GM19395 (cell line): ENCODE measurements around the gene MIEF2.
A peak's percentile ranks its signal among the peaks of the same experiment; 100 is the strongest.

Experiments
- ATAC-seq: cut with Tn5 transposase; IDR thresholded peaks from one replicate; pipeline ENCODE4 v1.9.1; 2021; ENCODE audit warnings: mild to moderate bottlenecking, moderate library complexity; ENCODE audit not compliant: unreplicated experiment

Gene MIEF2

DNA sequence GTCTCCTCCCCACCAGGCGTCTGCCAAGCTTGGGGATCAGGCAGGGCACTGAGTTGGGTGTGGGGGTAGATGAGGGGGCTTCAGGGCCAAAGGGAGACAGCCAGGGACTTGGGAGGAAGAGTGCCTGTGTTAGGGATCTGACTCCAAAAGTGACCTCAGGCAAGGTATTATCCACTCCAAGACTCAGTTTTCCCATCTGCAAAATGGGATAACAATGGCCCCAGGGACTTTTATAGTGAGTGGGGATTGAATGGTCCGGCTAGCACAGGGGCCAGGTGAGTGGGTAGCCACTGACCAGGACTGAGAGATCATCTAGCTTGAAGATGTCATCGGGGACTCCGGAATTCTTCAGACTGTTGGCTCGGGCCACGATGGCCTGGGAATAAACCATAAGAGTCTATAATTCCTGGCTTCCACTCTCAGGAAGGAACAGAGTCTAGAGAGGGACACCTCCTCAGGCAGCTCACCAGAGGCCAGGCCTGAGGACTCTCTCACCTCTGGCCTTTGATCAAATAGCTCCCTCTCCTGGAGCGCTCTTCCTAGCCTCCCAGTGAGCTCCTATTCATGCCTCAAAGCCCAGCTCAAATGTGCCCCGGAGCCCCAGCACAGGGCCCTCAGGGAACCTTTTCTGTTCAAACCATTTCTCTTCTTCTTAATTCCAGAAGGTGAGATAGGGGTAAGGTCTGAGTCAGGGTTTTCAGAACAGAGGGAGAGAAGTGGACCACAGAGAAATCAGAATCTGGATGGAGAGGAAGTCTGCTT lies 5.4 kb upstream of the MIEF2 start:
- ATAC-seq = no peak

DNA sequence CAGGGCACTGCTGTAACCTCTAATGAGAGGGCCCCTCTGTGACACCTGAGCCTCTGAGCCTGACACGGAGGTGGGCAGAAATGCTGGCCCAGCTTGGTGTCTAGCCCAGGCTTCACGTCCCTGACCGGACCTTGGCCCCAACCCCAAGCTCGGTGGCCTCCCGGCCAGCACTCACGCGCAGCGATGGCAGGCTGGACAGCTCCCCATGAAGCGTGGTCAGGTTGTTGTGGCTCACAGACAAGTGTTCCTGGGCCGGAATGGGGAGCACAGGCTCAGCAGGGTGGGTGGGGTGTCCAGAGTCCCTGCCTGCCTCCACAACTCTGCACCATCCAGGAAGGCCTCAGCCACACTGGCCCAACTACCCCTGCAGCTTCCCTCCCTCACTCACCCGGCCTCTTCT lies 4.1 kb upstream of the MIEF2 start:
- ATAC-seq = no peak

DNA sequence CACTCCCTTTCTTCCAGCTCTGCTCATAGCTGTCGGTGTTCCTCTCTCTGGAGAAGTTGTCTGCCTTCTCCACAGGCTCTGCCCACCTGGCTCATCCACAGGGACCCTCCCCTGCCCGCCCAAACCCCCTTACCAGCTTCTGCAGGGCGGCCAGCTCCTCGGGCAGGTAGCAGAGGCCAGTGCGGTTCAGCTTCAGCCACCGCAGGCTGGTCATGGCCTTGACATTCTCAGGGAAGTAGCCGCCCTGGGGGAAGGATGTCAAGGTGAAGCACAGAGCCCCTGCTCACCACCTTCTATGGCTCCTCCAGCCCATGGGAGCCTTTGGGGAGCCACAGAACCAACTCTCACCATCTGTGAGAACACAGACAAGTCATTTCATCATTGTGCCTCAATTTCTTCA lies 3.7 kb upstream of the MIEF2 start:
- ATAC-seq = no peak

DNA sequence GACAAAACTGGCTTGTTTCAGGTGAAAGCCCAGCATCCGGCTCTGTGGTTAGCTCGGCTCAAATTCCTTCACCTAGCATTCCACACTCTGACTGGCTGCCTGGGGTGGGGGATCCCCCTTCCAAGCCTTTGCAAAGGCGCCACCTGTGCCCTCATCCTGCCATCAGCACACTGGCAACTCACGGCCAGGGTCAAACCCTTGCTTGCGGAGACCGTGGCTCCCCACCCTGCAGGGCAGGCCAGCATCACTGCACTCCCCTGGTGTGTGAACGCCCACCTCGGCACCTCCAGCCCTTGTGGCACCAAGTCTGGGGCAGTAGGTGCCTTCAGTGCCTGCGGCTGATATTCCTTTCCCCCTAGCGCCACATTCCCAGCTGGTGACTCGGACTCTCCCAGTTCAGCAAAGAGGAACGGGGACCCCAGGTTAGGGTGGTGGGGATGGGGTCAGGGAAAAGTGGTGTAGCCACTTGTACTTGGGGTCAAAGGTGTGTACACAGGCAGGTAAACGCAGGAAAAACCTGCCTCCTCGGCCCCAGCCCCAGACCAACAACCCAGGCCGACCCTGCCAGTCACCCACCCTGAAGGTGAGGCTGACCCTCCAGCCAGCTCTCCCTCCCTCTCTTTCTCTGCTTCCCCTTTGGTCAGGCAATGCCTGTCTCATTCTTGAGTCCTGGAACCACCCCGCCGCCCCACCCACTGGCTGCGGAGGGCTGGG lies 3.0 kb upstream of the MIEF2 start:
- ATAC-seq = no peak

DNA sequence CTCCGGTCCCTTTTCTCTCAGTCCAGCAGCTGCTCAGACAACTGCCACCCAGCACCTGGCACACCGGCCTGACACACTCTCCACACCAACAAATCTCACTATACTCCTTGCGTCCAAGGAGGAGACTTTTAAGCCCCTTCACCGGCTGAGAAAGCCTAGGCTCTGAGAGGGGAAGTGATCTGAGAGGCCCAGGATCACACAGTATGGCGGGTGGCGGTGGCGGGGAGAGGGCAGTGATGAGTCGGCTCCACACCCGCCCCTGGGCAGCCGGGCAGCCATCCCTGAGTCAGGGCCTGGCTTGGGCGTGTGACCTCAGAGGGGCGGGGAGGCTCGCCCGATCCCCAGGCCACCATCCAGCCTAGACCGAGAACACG lies 2.5 kb upstream of the MIEF2 start:
- ATAC-seq = peak; percentile 36

DNA sequence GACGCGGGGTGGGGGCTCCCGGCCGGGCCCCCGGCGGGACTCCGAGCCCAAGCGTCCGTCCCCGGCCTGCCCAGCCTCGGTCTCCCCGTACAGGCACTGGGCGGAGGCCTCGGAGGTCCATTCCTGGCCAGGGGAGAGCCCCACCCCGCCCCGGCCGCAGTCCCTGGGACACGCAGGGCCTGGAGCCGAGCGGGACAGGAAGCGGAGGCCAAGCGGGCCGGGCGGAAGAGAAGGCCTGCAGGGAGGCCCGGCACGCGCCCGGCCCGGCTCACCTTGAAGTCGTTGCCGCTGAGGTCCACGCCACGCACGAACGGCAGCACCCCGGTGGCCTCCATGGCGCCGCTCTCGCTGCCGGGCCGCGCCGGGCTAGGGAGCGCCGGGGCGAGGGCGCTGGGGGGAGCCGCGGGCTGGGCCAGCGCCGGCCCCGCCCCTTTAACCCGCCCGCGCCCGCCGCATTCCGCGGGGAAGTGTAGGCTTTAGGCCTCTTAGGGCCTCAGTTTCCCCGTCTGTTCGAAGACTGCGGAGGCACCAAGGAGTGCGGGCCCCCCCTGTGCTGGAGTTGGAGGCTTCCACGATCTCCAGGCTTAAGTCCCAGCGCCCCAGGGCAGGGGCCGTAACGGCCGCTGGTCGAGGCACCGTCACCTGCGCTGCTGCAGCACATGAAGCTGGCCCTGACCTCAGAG lies 2.0 kb upstream of the MIEF2 start, which contains the start of gene FLII:
FLII (minus strand) TSS at position 383 of the 683 bp plus-strand sequence; CDS start at position 335, 48 bp downstream.
- no peak for ATAC-seq

DNA sequence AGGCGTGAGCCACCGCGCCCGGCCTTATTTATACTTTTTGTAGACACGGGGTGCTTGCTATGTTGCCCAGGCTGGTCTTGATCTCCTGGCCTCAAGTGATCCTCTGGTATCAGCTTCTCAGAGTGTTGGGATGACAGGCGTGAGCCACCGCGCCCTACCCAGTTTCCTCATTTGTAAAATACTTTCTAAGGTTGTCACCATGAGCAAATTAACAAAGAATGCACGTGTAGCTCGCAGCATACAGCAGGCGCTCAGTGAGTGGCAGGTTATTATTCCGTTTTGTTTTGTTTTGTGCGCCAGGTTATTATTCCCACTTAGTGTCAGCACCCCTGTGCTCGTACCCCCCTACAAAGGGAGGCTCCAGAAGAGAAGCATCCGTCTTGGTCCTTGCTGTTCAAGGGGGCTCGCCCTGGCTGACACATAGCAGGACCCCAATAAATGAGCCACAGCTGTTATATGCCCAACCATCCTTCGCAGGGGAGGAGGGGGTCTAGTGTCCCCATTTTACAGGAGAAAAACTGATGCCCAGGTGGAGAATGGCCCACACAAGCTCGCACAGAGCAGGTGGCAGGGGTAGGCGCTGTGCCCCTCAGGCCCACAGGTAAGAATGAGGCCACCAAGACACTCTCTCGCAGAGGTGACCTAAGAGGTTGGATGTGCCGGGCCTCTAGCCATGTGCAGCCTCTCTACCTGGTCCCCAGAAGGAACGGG lies 686 bp upstream of the MIEF2 start:
- no peak for ATAC-seq

DNA sequence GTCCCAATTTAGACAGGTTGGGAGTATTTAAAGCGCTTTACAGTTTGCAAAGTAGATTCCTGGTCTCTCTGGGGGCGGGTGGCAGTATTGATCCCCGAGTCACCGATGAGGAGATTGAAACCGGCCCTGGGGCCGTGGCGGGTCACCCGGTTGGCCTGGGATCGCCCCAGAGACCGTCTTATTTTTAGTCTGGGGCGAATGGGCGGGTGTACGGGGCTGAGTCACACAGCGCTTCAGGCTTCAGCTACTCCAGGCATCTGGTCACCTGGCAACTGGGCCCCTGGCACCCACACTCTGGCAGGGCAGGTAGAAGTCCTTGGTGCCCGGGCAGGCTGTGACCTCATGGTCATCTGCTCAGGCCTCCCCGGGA lies 669 bp downstream of the MIEF2 start:
- ATAC-seq = no peak

DNA sequence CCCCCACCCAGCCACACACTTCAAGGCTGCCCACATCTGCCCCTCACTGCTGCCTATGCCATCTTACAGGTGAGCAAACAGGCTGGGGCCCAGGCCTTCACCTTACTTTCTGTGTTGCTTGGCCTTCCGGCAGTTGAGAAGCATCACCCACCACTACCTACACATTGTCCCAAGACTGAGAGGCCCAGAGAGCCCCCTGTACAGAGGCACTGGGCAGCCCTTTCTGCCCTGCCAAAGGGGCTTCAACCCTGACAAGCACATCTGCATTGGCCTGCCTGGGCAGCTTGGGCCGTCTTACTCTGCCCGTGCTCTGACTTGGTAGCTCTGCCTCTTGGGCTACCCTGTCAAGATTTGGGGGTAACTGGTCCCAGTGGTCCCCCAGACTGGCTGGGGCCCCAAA lies 1.2 kb downstream of the MIEF2 start:
- ATAC-seq = no peak

DNA sequence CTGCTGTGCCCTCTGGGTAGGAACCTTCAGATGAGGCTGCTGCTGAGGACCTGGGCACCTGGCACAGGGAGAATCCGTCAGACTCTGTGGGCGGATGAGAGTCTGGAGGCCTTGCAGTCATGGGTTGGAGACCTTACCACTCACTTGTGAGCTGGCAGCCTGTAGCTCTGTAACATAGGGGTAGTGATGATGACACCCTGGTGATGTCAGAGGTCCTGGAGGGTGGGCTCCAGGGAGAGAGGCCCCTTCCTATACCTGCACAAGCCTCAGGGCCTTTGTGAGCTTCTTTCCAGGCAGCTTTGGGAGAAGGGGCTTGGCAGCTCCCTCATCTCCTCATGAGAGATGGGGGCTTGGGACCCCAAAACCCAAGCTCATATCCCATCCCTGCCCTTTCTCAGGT lies 1.6 kb downstream of the MIEF2 start:
- ATAC-seq = no peak

DNA sequence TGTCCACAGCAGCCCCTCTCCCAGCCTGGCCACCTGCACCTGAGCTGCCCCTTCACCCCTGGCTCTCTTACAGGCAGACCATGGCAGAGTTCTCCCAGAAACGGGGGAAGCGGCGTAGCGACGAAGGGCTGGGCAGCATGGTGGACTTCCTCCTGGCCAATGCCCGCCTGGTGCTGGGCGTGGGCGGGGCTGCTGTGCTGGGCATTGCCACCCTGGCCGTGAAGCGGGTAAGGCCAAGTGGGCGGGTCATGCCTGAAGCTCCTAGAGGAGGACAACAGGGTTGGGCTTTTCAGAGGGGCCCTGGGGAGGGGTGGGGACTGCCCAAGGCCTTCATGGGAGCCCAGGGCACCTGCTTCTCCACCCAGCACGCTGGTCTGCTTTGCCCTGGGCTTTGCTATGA lies 2.2 kb downstream of the MIEF2 start:
- ATAC-seq = no peak

DNA sequence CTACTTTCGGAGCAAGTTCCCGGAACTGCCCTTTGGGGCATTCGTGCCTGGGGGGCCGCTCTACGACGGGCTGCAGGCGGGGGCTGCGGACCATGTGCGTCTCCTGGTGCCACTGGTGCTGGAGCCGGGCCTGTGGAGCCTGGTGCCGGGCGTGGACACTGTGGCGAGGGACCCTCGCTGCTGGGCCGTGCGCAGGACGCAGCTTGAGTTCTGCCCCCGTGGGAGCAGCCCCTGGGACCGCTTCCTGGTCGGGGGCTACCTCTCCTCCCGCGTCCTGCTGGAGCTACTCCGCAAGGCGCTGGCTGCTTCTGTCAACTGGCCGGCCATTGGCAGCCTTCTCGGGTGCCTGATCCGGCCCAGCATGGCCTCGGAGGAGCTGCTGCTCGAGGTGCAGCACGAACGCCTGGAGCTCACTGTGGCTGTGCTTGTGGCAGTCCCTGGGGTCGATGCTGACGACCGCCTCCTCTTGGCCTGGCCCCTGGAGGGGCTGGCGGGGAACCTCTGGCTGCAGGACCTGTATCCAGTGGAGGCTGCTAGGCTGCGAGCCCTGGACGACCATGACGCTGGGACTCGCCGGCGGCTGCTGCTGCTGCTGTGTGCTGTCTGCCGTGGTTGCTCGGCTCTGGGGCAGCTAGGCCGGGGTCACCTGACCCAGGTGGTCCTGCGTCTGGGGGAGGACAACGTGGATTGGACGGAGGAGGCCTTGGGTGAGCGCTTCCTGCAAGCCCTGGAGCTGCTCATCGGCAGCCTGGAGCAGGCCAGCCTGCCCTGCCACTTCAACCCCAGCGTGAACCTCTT lies 3.6 kb downstream of the MIEF2 start:
- no peak for ATAC-seq

DNA sequence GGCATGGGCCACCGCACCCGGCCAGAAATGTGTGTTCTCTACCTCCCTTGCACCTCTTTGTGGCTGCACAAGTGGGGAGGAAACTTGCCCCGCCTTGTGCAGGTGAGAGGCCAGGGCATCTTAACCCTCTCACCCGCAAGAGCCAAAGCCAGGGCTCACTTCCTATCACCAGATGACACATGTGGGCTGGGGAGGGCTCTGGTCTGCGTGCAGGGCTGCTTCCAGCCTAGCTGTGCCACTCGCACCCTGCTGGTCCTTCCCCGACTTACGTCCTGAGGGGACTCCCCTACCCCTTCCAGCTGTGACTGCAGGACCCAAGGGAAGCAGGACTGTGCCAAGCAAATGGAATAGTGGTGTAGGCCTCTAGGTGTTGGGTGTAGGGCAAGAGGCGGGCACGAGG lies 6.9 kb downstream of the MIEF2 start:
- ATAC-seq = no peak

DNA sequence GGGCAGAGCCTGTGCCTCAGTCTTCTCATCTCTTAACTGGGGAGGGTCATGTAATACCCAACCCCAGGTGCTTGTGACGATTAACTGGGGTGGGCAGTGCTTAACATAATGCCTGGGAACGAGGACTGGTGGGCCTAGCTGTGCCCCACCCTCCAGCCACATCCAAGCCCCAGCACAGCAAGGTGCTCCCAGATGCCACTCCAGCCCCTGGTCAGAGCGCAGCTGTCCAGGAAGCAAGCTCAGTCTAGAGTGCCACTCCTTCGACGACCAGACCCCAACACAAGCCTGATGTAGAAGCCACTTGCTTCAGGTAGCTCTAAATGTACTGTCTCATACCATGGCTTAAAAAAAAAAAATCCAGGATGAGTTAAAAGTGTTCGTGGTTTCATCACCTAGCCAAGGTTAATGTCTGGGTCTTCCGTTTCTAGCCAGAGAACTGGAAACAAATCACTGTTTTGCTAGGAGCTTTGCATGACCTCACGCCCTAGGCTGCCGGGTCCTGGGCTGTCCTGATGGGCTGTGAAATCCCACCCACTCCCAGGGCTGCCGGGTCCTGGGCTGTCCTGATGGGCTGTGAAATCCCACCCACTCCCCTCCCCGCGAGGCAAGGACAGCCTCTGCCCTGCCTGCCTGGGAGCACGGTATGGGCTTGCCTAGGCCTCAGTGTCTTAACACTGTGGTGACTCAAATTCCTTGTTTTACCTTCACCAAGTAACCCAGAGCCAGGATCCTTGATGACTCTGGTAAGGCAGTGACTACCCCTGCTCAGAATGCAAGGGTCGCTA lies 7.7 kb downstream of the MIEF2 start:
- no peak for ATAC-seq

DNA sequence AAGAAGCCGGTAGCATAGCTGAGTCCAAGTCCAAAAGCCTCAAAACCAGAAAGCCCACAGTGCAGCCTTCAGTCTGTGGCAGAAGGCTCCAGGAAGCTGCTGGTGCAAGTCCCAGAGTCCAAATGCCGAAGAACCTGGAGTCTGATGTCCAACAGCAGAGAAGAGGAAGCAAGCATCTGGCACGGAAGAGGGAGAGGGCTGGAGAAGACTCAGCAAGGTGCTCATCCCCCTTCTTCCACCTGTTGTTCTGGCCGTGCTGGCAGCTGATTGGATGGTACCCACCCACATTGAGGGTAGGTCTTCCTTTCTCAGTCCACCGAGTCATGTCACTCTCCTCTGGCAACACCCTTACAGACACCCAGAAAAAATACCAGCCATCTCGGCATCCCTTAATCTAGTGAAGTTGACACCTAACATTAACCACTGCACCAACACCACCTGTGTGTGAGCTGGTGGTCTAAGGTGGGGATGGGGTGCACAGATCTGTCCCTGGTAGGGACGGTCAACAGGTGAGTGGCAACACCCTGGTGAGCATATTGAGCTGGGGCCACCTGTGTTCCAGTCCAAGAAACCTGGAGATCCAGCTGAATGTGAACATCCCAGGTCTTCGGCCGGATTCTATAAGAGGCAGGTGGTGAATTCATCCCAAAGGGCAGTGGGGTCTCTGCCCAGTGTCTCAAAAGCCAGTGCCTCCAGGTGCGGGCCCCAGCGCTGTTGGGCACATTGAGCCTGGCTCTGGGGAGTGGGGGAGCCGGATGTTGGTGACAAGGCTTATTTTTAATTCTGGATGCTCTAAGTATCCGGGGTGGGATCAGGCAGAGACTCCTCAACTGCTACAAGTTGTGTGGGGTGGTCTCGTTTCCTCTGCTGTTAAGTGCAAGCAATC lies 9.8 kb downstream of the MIEF2 start:
- ATAC-seq = no peak

DNA sequence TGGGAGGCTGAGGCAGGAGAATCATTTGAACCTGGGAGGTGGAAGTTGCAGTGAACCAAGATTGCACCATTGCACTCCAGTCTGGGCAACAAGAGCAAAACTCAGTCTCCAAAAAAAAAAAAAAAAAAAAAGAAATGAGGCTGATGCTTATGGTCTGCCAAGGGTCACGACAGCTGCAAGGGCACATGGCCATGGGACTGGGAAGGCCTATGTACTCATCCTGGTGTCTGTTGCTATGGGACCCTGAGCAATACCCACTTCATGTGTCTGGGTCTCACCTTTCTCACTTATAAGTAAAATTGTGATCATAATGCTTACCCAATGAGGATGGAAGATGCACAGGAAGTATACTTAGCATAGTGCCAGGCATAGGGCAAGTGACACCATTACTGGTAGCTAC lies 16.6 kb downstream of the MIEF2 start:
- ATAC-seq = no peak

DNA sequence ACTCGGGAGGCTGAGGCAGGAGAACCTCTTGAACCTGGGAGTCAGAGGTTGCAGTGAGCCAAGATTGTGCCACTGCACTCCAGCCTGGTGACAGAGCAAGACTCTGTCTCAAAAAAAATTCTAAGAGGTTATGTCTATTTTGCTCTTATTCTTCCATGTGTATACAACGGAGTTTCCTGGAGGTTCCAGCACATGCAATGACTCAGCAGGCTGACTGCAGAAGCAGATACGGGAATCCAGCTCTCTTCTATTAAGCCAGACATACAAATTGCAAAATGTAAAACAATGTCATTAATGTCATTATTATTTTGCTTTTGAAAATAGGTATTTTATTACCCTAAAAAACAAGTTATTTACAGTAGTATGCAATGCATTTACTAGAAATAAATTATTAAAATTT lies 18.4 kb downstream of the MIEF2 start:
- no peak for ATAC-seq

DNA sequence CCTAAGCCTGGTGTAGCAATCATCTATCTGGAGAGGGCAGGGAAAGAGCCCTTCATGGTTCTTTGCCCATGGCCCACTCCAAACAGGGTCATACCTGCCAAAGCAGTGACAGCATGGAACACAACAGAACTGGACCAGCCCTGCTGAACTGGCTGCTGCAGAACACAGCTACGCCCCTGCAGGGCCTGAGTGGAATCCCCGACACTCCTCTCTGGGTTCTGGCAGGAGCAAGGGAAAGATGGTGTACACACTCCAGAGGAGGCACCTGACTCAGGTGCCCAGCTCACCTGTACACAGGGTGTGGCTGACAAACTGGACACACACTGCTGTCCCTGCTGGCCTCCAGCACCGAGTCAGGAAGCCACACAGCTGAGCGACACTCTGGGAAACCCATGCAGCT lies 19.8 kb downstream of the MIEF2 start:
- no peak for ATAC-seq
